HepG2 (cell line): ENCODE measurements around the gene AKAP10. TPM values are rescaled to one million over a fixed set of nuclear protein-coding genes. Genes with fewer than 3 reads are reported as not detected.
A peak's percentile ranks its signal among the peaks of the same experiment; 100 is the strongest.
"Not testable (repeated sequence)": the region's sequence is repeated elsewhere in the genome, so short reads cannot be mapped to it uniquely, and the experiment has no call there.

Experiments used
- ATAC-seq: fragments of 200-7000 bp; cut with Tn5 transposase; 3 replicates; pipeline ENCODE4 v1.9.1; 2020; ENCODE audit warnings: mild to moderate bottlenecking, moderate library complexity
- BruUV-seq: library from RNA; stranded (reverse); fragments of 400-500 nt; replicated peaks from 2 replicates; lab custom pipeline; 2021; lab: Mats Ljungman, UMichigan
- CTCF ChIA-PET: fragments of 300-600 bp; formaldehyde crosslinking; extraction: SDS; loops from one replicate; lab custom pipeline; 2021; ENCODE audit warnings: low total read pairs, inconsistent platforms, low intra/inter-chr PET ratio; lab: Yijun Ruan, JAX
- POLR2A ChIA-PET: fragments of 350-600 bp; sonication (Branson Sonifier 250); formaldehyde crosslinking; loops from one replicate; lab custom pipeline; 2020; ENCODE audit warnings: antibody characterized with exemption, inconsistent platforms; lab: Yijun Ruan, JAX
- DNase-seq: peaks from one replicate; pipeline ENCODE4 v3.0.0-alpha.2; 2015; ENCODE audit warnings: low spot score
- FAIRE-seq: peaks from 3 replicates; lab custom pipeline; 2011; peaks lifted over from hg19 to GRCh38; lab: Jason Lieb, UNC
- H2AFZ ChIP-seq: one replicate; pipeline ENCODE4 v1.6.1; 2011; ENCODE audit warnings: low read length, inconsistent platforms
- H3K27ac ChIP-seq: fragments of 300-600 bp; 3 replicates; pipeline ENCODE4 v1.8.0; 2011; ENCODE audit warnings: mixed run types, mild to moderate bottlenecking, mixed read lengths, low read length, inconsistent platforms; ENCODE audit not compliant: insufficient read depth; ENCODE audit errors: extremely low read length
- H3K27me3 ChIP-seq, 2 experiments: fragments of 200-600 bp in 1 of 2; 2 replicates in 1 of 2; 3 replicates in 1 of 2; pipeline versions ENCODE4 v1.6.0 to v1.8.0; 2011; ENCODE audit warnings: low read length in 2 of 2, mild to moderate bottlenecking in 2 of 2, moderate library complexity in 2 of 2, inconsistent platforms in 1 of 2; ENCODE audit not compliant: insufficient read depth in 2 of 2, control insufficient read depth in 1 of 2
- H3K36me3 ChIP-seq, 2 experiments: fragments of 200-600 bp in 1 of 2; replicated peaks in 1 of 2; 2 replicates in 1 of 2; 3 replicates in 1 of 2; pipeline versions ENCODE4 v1.5.1 to v1.8.0; 2011; ENCODE audit warnings: low read length in 2 of 2, inconsistent platforms in 1 of 2; ENCODE audit not compliant: insufficient read depth in 2 of 2, control insufficient read depth in 1 of 2
- H3K4me1 ChIP-seq: 2 replicates; pipeline ENCODE4 v1.5.1; 2012; ENCODE audit warnings: low read length, inconsistent platforms; ENCODE audit not compliant: insufficient read depth
- H3K4me2 ChIP-seq: 2 replicates; pipeline ENCODE4 v1.6.0; 2011; ENCODE audit warnings: low read depth, low read length, inconsistent platforms
- H3K4me3 ChIP-seq, 3 experiments: fragments of 200-600 bp in 1 of 3; sonication (generic), shearing (Covaris generic) in 1 of 3; replicated peaks in 1 of 3; 2 replicates each; pipeline ENCODE4 v1.5.1; 2011 to 2016; ENCODE audit warnings: low read length in 3 of 3, inconsistent platforms in 2 of 3, low read depth in 2 of 3, mild to moderate bottlenecking in 2 of 3, control low read depth in 1 of 3, mixed read lengths in 1 of 3; ENCODE audit not compliant: insufficient read depth in 1 of 3
- H3K79me2 ChIP-seq: one replicate; pipeline ENCODE4 v1.6.1; 2011; ENCODE audit warnings: low read length, inconsistent platforms; ENCODE audit not compliant: insufficient read depth
- H3K9ac ChIP-seq: 2 replicates; pipeline ENCODE4 v1.6.0; 2011; ENCODE audit warnings: mild to moderate bottlenecking, low read depth, low read length, inconsistent platforms; ENCODE audit not compliant: insufficient read depth
- H3K9me3 ChIP-seq: 2 replicates; pipeline ENCODE4 v1.5.1; 2012; ENCODE audit warnings: mild to moderate bottlenecking, low read length
- H4K20me1 ChIP-seq: 2 replicates; pipeline ENCODE4 v1.6.0; 2011; ENCODE audit warnings: inconsistent platforms, mild to moderate bottlenecking, low read length, moderate library complexity; ENCODE audit not compliant: insufficient read depth
- CEBPB ChIP-seq: IDR thresholded peaks from 2 replicates; pipeline ENCODE4 v1.6.1; 2011; ENCODE audit warnings: low read depth, low read length, improper control_type of control experiment, borderline replicate concordance
- FOSL1 ChIP-seq: sonication (generic); formaldehyde crosslinking; IDR thresholded peaks from 2 replicates; pipeline ENCODE4 v1.9.0; 2021; ENCODE audit warnings: missing genetic modification reagents, borderline replicate concordance
- TAF1 ChIP-seq: sonication (generic); formaldehyde crosslinking; IDR thresholded peaks from 2 replicates; pipeline ENCODE4 v1.4.0; 2020; ENCODE audit warnings: missing genetic modification reagents
- ZBTB34 ChIP-seq: sonication (generic); formaldehyde crosslinking; IDR thresholded peaks from 2 replicates; pipeline ENCODE4 v1.8.0; 2022; ENCODE audit warnings: mild to moderate bottlenecking, missing genetic modification reagents
- ZNF18 ChIP-seq: sonication (generic); formaldehyde crosslinking; IDR thresholded peaks from 2 replicates; pipeline ENCODE4 v1.8.0; 2022; ENCODE audit warnings: mild to moderate bottlenecking, missing genetic modification reagents; ENCODE audit not compliant: insufficient replicate concordance
- ZNF282 ChIP-seq: fragments of 450-650 bp; IDR thresholded peaks from 2 replicates; pipeline ENCODE4 v1.6.1; 2018; ENCODE audit not compliant: partially characterized antibody
- ZNF3 ChIP-seq: IDR thresholded peaks from 2 replicates; pipeline ENCODE4 v1.7.0; 2017; ENCODE audit warnings: inconsistent platforms
- ZNF639 ChIP-seq: conservative IDR thresholded peaks from 2 replicates; pipeline ENCODE4 v1.6.1; 2018; ENCODE audit warnings: missing genetic modification reagents
- ZNF777 ChIP-seq: sonication (generic); formaldehyde crosslinking; IDR thresholded peaks from 2 replicates; pipeline ENCODE4 v1.4.0; 2020; ENCODE audit warnings: missing genetic modification reagents
- WGBS: methylation state at CpG from one replicate; pipeline ENCODE4 v1.1.6; 2017; ENCODE audit warnings: low lambda C conversion rate; 5-methylcytosine and 5-hydroxymethylcytosine counted together
- in situ Hi-C: cut with HindIII; loops from 2 replicates; pipeline ENCODE4 v1.10.0; 2017; ENCODE audit warnings: low pct_unique_long_range_greater_than_20kb; ENCODE audit not compliant: extremely low pct_ligation_motif_present
- intact Hi-C: fragments of 100-400 bp; cut with micrococcal nuclease; formaldehyde crosslinking; loops from one replicate; pipeline ENCODE4 v1.10.0; 2022; ENCODE audit not compliant: unreplicated experiment
- polyA plus RNA-seq, 8 experiments: library from polyadenylated mRNA; depleted of rRNA in 3 of 8; stranded (reverse) in 7 of 8; unstranded in 1 of 8; fragments of >200 nt; fragmentation: Illumina TruSeq in 4 of 8; extraction: Trizol in 4 of 8; gene quantifications; 2 replicates each; pipeline versions ENCODE4 v1.2.1 to v1.2.3, GENCODE V29; 2011 to 2016; ENCODE audit warnings: low read depth in 4 of 8, missing spikeins in 1 of 8, mixed read lengths in 1 of 8; ENCODE audit not compliant: insufficient read depth in 1 of 8
- total RNA-seq, 5 experiments: library from RNA; depleted of rRNA; stranded (reverse); fragments of >200 nt; fragmentation: Illumina TruSeq; extraction: Trizol; gene quantifications; 2 replicates each; pipeline ENCODE4 v1.2.3, GENCODE V29; 2016; ENCODE audit warnings: low read depth in 1 of 5

Gene AKAP10
- total and polyA plus RNA-seq, 2 of the 13 experiments (the other 11 are each of a cell fraction or from before 2014, with no cell fraction given), result 17.6 to 21.7 TPM

- peak; percentile 65; the same call in 1 of the 2 replicates for TF ChIP-seq CEBPB
- H3K4me2 ChIP-seq, intact Hi-C loops, POLR2A ChIA-PET, H3K4me1 ChIP-seq, FAIRE-seq, H3K79me2 ChIP-seq, H3K36me3 ChIP-seq, CTCF ChIA-PET, in situ Hi-C loops, H3K27me3 ChIP-seq, H4K20me1 ChIP-seq, H3K4me3 ChIP-seq, H3K9me3 ChIP-seq, H3K27ac ChIP-seq, ATAC-seq, BruUV-seq, H2AFZ ChIP-seq, H3K9ac ChIP-seq: not testable (repeated sequence)
- 4% methylated on average over 5 of the region's 5 CpGs for WGBS
- DNase-seq, result peak; percentile 12
Observed at GRCh38 chr17:19890554-19890953, 87.1 kb downstream of the AKAP10 start.

GRCh38 chr17:19890001-19890400 lies 87.6 kb downstream of the AKAP10 start:
- in situ Hi-C loops, H3K27me3 ChIP-seq, BruUV-seq, H3K4me2 ChIP-seq, H3K4me1 ChIP-seq, DNase-seq, FAIRE-seq, H3K9me3 ChIP-seq, ATAC-seq, CTCF ChIA-PET, H3K79me2 ChIP-seq, H3K4me3 ChIP-seq, H3K9ac ChIP-seq, H3K36me3 ChIP-seq, H2AFZ ChIP-seq, intact Hi-C loops, POLR2A ChIA-PET, H3K27ac ChIP-seq, H4K20me1 ChIP-seq: not testable (repeated sequence)
- 76% methylated on average over 5 of the region's 5 CpGs for WGBS

- no peaks in the 10 kb centered on the region for H3K79me2 ChIP-seq
- ATAC-seq (no peak), FAIRE-seq (no peak), DNase-seq (no peak)
- ChIA-PET POLR2A (no interaction called here), CTCF (no interaction called here)
- in situ Hi-C loops (no loop called here), intact Hi-C loops (no loop called here)
- no TSS peak for BruUV-seq
- no peaks in the 10 kb centered on the region for H3K9me3 ChIP-seq
- no peak overlapping the region for H3K9ac ChIP-seq
- H3K4me3 ChIP-seq, result no peak overlapping the region
- no peaks in the 10 kb centered on the region for H3K36me3 ChIP-seq
- no peak overlapping the region for H3K27ac ChIP-seq
- no peaks in the 10 kb centered on the region for H4K20me1 ChIP-seq
- H3K4me1 ChIP-seq, result no peaks in the 10 kb centered on the region
- H3K4me2 ChIP-seq, result no peak overlapping the region
- no peaks in the 10 kb centered on the region for H3K27me3 ChIP-seq
- no peak overlapping the region for H2AFZ ChIP-seq
- TF ChIP-seq ZNF639 (CRISPR knock-in tag), result no peak
- no peak for TF ChIP-seq TAF1 (CRISPR knock-in tag)
- no peak for TF ChIP-seq ZNF18
- TF ChIP-seq ZNF282, result no peak
- no peak for TF ChIP-seq ZNF3 (CRISPR knock-in tag)
- no peak for TF ChIP-seq ZBTB34 (CRISPR knock-in tag)
- no peak for TF ChIP-seq ZNF777
- no peak for TF ChIP-seq FOSL1 (CRISPR knock-in tag)
Observed at GRCh38 chr17:19886116-19886515, 91.5 kb downstream of the AKAP10 start.
